T-helper 1 cell treated with Interleukin-12 subunit alpha and Interleukin-12 subunit beta and Interleukin-4 antibody, amounts not matched to agents 30 μg/mL and 1 μg/mL, for 36 hours (primary cell): ENCODE results near the gene DRC3.

ENCODE experiments used
- H3K27ac Mint-ChIP-seq: one replicate; pipeline ENCODE4 v1.8.0; 2021; ENCODE audit warnings: mild to moderate bottlenecking, mixed read lengths
- H3K27me3 Mint-ChIP-seq: one replicate; pipeline ENCODE4 v1.8.0; 2021; ENCODE audit warnings: low read depth, mixed read lengths
- H3K36me3 Mint-ChIP-seq: one replicate; pipeline ENCODE4 v1.8.0; 2021; ENCODE audit warnings: low read depth, mixed read lengths
- H3K4me1 Mint-ChIP-seq: one replicate; pipeline ENCODE4 v1.8.0; 2021; ENCODE audit warnings: low read depth, mixed read lengths
- H3K4me3 Mint-ChIP-seq: one replicate; pipeline ENCODE4 v1.8.0; 2021; ENCODE audit warnings: mild to moderate bottlenecking, moderate library complexity, mixed read lengths
- H3K9me3 Mint-ChIP-seq: one replicate; pipeline ENCODE4 v1.8.0; 2021; ENCODE audit warnings: mixed read lengths

DRC3 gene

GRCh38 chr17:18040261-18040858 lies 67.7 kb downstream of the DRC3 start:
- peaks cover 32% of the 10 kb centered on the region for H3K4me1 Mint-ChIP-seq
- no peaks in the 10 kb centered on the region for H3K9me3 Mint-ChIP-seq

DNA sequence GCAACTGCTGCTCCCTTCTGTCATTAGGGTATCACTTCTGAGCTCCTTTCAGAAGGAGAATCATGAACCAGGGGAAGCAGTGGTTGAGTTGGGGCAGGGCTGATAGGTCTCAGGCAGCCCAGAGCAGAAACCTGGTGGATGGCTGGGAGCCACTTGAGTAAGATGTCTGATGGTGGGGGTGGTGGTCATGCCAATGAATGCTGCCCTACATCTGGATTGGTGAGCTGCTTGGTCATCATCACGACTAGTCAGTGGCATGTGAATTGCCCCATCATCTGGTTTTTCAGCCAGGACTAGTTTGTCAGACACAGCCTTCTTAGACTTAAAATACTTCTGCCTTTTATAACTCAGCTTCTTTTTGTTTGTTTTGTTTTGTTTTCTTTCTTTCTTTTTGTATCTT lies 69.1 kb downstream of the DRC3 start:
- no peak overlapping the region for H3K27ac Mint-ChIP-seq
- no peaks in the 10 kb centered on the region for H3K27me3 Mint-ChIP-seq
- peak overlapping the region; percentile 89 for H3K4me3 Mint-ChIP-seq
- H3K9me3 Mint-ChIP-seq, result no peaks in the 10 kb centered on the region
- H3K36me3 Mint-ChIP-seq, result peaks cover 8% of the 10 kb centered on the region
- peaks cover 30% of the 10 kb centered on the region for H3K4me1 Mint-ChIP-seq

More at GRCh38 chr17:18040261-18040858, 67.7 kb downstream of the DRC3 start:
- Mint-ChIP-seq H3K27me3 (no peaks in the 10 kb centered on the region), H3K27ac (peak overlapping the region; percentile 82), H3K4me3 (peak overlapping the region; percentile 89), H3K36me3 (peaks cover 8% of the 10 kb centered on the region)

DNA sequence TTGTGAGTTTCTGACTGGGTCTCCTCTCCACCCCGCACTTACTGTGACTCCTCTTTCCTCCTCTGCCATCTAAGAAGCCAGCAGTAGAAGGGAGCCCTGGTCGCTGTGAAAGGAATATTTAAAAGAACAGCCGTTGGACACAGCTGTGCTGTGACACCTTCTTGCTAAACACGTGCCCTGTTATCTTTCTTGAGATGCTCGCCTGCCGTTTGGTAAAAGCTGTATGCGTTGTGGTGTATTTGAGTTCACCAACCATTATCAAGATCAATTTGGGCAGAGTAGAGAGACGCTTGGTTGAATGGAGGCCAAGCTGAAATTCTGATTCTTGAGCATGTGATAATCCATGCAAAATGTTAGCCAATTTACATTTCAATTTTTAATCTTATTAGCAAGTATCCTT lies 70.3 kb downstream of the DRC3 start:
- H3K36me3 Mint-ChIP-seq, result peaks cover 14% of the 10 kb centered on the region
- peaks cover 20% of the 10 kb centered on the region for H3K4me1 Mint-ChIP-seq
- no peaks in the 10 kb centered on the region for H3K27me3 Mint-ChIP-seq
- H3K4me3 Mint-ChIP-seq, result no peak overlapping the region
- no peak overlapping the region for H3K27ac Mint-ChIP-seq
- H3K9me3 Mint-ChIP-seq, result no peaks in the 10 kb centered on the region

- Mint-ChIP-seq H3K4me3 (no peak overlapping the region), H3K27ac (no peak overlapping the region), H3K9me3 (no peaks in the 10 kb centered on the region), H3K4me1 (peaks cover 16% of the 10 kb centered on the region), H3K36me3 (peaks cover 11% of the 10 kb centered on the region), H3K27me3 (no peaks in the 10 kb centered on the region)
These were observed 70.8 kb downstream of the DRC3 start for GRCh38 chr17:18043491-18043890.

GRCh38 chr17:18044609-18045008 lies 71.9 kb downstream of the DRC3 start:
- no peaks in the 10 kb centered on the region for H3K27me3 Mint-ChIP-seq
- H3K9me3 Mint-ChIP-seq, result no peaks in the 10 kb centered on the region
- H3K36me3 Mint-ChIP-seq, result peaks cover 12% of the 10 kb centered on the region
- H3K27ac Mint-ChIP-seq, result no peak overlapping the region
- H3K4me3 Mint-ChIP-seq, result no peak overlapping the region
- peaks cover 15% of the 10 kb centered on the region for H3K4me1 Mint-ChIP-seq

GRCh38 chr17:18045691-18046350 lies 73.2 kb downstream of the DRC3 start:
- H3K36me3 Mint-ChIP-seq, result peaks cover 13% of the 10 kb centered on the region
- H3K27ac Mint-ChIP-seq, result no peak overlapping the region
- H3K27me3 Mint-ChIP-seq, result no peaks in the 10 kb centered on the region
- H3K4me1 Mint-ChIP-seq, result peaks cover 7% of the 10 kb centered on the region
- no peaks in the 10 kb centered on the region for H3K9me3 Mint-ChIP-seq
- H3K4me3 Mint-ChIP-seq, result no peak overlapping the region

GRCh38 chr17:18055597-18055996 lies 82.9 kb downstream of the DRC3 start:
- no peak overlapping the region for H3K27ac Mint-ChIP-seq
- H3K4me1 Mint-ChIP-seq, result no peaks in the 10 kb centered on the region
- H3K9me3 Mint-ChIP-seq, result no peaks in the 10 kb centered on the region
- no peak overlapping the region for H3K4me3 Mint-ChIP-seq
- peaks cover 21% of the 10 kb centered on the region for H3K36me3 Mint-ChIP-seq
- no peaks in the 10 kb centered on the region for H3K27me3 Mint-ChIP-seq

- Mint-ChIP-seq H3K4me1 (no peaks in the 10 kb centered on the region), H3K36me3 (peaks cover 21% of the 10 kb centered on the region), H3K4me3 (no peak overlapping the region), H3K27me3 (no peaks in the 10 kb centered on the region), H3K27ac (no peak overlapping the region), H3K9me3 (no peaks in the 10 kb centered on the region)
These were observed 83.6 kb downstream of the DRC3 start for GRCh38 chr17:18056214-18056613.

DNA sequence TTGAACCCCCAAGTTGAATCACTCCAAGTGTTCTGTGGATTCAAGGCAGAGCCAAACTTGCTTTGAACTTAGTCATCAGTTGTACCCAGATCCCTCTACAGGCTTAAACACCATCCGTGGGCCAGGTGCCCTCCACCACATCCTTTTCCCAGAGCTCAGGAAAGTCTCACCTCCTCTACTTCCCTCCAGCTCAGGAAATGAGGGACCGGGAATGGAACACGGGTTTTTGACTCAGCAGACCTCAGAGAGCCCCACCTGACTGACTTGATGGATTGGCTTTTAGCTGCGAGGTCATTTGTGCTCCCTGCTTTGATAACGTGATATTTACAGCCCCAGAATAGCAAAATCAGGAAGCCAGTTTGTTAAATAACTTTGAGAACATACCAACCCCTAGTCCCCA lies 86.6 kb downstream of the DRC3 start:
- H3K4me1 Mint-ChIP-seq, result no peaks in the 10 kb centered on the region
- no peaks in the 10 kb centered on the region for H3K27me3 Mint-ChIP-seq
- H3K9me3 Mint-ChIP-seq, result no peaks in the 10 kb centered on the region
- peaks cover 24% of the 10 kb centered on the region for H3K36me3 Mint-ChIP-seq
- no peak overlapping the region for H3K4me3 Mint-ChIP-seq
- no peak overlapping the region for H3K27ac Mint-ChIP-seq

DNA sequence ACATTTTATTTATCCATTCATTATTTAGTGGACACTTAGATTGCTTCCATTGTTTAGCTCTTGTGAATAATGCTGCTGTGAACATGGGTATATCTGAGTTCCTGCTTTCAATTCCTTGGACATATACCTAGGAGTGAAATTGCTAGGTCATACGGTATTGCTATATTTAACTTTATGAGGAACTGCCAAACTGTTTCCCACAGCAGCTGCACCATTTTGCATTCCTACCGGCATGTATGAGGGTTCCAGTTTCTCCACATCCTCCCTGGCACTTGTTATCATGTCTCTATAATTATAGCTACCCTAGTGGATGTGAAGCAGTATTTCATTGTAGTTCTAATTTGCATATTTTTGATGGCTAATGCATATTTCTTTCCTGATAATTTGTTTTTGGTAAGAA lies 91.4 kb downstream of the DRC3 start:
- H3K27me3 Mint-ChIP-seq, result no peaks in the 10 kb centered on the region
- no peak overlapping the region for H3K4me3 Mint-ChIP-seq
- H3K9me3 Mint-ChIP-seq, result no peaks in the 10 kb centered on the region
- no peak overlapping the region for H3K27ac Mint-ChIP-seq
- no peaks in the 10 kb centered on the region for H3K4me1 Mint-ChIP-seq
- peaks cover 16% of the 10 kb centered on the region for H3K36me3 Mint-ChIP-seq

DNA sequence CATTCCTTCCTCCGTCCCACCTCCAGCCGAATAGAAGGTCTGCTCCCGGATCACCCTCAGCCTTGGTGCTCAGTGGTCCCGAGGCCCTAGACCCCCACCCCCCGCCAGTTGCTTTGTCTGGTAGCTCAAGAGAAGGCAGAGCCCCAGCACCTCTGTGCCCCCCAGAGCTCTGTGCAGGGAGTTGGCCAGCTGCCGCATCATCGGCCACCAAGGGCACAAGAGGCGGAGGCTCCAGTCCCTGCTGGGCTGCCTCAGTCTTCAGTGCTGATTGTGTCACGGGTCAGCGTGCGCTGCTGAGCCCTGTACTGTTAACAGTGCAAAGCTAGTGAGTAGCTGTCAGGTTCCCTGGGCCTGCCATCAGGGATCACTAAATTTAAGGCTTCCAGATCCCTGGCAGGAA lies 92.9 kb downstream of the DRC3 start:
- H3K27ac Mint-ChIP-seq, result no peak overlapping the region
- H3K9me3 Mint-ChIP-seq, result no peaks in the 10 kb centered on the region
- H3K27me3 Mint-ChIP-seq, result no peaks in the 10 kb centered on the region
- peaks cover 10% of the 10 kb centered on the region for H3K36me3 Mint-ChIP-seq
- no peak overlapping the region for H3K4me3 Mint-ChIP-seq
- no peaks in the 10 kb centered on the region for H3K4me1 Mint-ChIP-seq
